HEK293 (cell line): ENCODE results near the gene BAIAP2L2.

Experiments used
- TF ChIP-seq, protein P1 (sequence below): fragments of 450-650 bp; formaldehyde crosslinking; conservative IDR thresholded peaks from 2 replicates; pipeline ENCODE4 v1.5.1; 2016; ENCODE audit warnings: low read depth, missing biosample characterization, missing genetic modification characterization
- TF ChIP-seq, protein P2 (sequence below): fragments of 450-650 bp; formaldehyde crosslinking; IDR thresholded peaks from 2 replicates; pipeline ENCODE4 v1.5.1; 2016; ENCODE audit warnings: missing biosample characterization, missing genetic modification characterization

DNA sequence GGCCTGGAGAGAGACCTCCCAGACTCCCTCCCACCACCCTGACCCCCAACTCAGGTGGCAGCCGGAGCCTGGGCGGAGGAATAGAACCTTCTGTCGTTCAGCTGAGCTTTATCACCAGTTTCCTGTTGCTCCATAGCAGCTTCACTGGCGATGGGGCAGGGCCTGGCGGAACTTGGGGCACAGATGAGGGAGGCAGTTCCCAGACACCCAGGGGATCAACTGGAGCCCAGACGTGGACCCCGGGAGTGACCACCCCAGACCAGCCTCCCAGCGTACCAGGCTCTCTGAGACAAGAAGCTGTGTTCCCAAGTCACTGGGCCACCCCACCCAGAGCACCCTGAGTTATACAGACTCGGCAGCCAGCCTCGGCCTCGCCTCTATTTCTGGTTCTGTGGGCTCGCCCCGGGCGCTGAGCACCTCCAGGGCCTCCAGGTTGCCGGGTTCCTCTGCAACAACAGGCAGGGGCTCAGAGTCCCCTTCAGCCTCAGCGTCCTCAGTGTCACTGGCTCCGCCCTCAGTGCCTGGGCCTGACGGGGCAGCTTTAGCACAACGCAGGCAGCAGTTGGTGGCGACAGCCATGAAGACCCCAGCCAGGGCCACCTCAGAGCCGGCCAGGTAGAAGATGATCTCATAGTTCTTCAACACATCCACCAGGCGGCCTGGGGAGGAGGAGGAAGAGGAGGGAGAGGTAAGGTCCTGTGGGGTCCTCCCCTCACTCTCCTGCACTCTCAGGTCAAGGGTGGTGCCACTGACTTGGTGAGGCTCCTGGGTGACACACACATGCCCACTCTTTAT is 32.2 kb downstream of the BAIAP2L2 start:
- TF ChIP-seq, protein P1, sequence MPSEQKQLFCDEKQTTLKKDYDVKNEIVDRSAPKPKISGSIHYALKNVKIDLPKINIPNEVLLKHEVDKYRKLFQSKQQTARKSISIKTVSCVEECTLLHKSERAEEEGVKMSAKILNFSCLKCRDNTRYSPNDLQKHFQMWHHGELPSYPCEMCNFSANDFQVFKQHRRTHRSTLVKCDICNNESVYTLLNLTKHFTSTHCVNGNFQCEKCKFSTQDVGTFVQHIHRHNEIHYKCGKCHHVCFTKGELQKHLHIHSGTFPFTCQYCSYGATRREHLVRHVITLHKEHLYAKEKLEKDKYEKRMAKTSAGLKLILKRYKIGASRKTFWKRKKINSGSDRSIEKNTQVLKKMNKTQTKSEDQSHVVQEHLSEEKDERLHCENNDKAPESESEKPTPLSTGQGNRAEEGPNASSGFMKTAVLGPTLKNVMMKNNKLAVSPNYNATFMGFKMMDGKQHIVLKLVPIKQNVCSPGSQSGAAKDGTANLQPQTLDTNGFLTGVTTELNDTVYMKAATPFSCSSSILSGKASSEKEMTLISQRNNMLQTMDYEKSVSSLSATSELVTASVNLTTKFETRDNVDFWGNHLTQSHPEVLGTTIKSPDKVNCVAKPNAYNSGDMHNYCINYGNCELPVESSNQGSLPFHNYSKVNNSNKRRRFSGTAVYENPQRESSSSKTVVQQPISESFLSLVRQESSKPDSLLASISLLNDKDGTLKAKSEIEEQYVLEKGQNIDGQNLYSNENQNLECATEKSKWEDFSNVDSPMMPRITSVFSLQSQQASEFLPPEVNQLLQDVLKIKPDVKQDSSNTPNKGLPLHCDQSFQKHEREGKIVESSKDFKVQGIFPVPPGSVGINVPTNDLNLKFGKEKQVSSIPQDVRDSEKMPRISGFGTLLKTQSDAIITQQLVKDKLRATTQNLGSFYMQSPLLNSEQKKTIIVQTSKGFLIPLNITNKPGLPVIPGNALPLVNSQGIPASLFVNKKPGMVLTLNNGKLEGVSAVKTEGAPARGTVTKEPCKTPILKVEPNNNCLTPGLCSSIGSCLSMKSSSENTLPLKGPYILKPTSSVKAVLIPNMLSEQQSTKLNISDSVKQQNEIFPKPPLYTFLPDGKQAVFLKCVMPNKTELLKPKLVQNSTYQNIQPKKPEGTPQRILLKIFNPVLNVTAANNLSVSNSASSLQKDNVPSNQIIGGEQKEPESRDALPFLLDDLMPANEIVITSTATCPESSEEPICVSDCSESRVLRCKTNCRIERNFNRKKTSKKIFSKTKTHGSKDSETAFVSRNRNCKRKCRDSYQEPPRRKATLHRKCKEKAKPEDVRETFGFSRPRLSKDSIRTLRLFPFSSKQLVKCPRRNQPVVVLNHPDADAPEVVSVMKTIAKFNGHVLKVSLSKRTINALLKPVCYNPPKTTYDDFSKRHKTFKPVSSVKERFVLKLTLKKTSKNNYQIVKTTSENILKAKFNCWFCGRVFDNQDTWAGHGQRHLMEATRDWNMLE = no peak
- TF ChIP-seq, protein P2, sequence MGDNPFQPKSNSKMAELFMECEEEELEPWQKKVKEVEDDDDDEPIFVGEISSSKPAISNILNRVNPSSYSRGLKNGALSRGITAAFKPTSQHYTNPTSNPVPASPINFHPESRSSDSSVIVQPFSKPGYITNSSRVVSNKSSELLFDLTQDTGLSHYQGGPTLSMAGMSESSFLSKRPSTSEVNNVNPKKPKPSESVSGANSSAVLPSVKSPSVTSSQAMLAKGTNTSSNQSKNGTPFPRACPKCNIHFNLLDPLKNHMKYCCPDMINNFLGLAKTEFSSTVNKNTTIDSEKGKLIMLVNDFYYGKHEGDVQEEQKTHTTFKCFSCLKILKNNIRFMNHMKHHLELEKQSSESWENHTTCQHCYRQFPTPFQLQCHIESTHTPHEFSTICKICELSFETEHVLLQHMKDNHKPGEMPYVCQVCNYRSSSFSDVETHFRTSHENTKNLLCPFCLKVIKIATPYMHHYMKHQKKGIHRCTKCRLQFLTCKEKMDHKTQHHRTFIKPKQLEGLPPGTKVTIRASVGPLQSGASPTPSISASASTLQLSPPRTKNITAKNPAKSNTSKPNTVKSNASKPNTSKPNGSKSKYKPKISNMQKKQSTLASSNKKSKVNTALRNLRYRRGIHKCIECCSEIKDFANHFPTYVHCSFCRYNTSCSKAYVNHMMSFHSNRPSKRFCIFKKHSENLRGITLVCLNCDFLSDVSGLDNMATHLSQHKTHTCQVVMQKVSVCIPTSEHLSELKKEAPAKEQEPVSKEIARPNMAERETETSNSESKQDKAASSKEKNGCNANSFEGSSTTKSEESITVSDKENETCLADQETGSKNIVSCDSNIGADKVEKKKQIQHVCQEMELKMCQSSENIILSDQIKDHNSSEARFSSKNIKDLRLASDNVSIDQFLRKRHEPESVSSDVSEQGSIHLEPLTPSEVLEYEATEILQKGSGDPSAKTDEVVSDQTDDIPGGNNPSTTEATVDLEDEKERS (tag by site-specific recombination) = no peak
